Subcutaneous abdominal adipose tissue (tissue), 5 donors: Measurements from ENCODE around the gene CEP72.
"Not testable (repeated sequence)": the region's sequence is repeated elsewhere in the genome, so short reads cannot be mapped to it uniquely, and the experiment has no call there.

Experiments
- H3K27ac ChIP-seq: one replicate; pipeline ENCODE4 v1.7.0; 2013; ENCODE audit warnings: low read depth, mild to moderate bottlenecking, inconsistent platforms, low read length, moderate library complexity
- H3K27me3 ChIP-seq, 5 donors: one replicate each; pipeline ENCODE4 v1.7.0; 2013; ENCODE audit warnings: low read length in 5 of 5, inconsistent platforms in 1 of 5; ENCODE audit not compliant: control insufficient read depth in 5 of 5, insufficient read depth in 4 of 5
- H3K36me3 ChIP-seq, 5 donors: one replicate each; pipeline ENCODE4 v1.7.0; 2013; ENCODE audit warnings: low read length in 5 of 5; ENCODE audit not compliant: control insufficient read depth in 5 of 5, insufficient read depth in 5 of 5
- H3K4me1 ChIP-seq, 5 donors: one replicate each; pipeline ENCODE4 v1.7.0; 2013; ENCODE audit warnings: low read length in 5 of 5, mild to moderate bottlenecking in 3 of 5, moderate library complexity in 1 of 5; ENCODE audit not compliant: control insufficient read depth in 5 of 5, insufficient read depth in 5 of 5
- H3K4me3 ChIP-seq, 5 donors: one replicate each; pipeline ENCODE4 v1.7.0; 2013; ENCODE audit warnings: low read length in 5 of 5, low read depth in 1 of 5
- H3K9ac ChIP-seq, 5 donors: one replicate each; pipeline ENCODE4 v1.7.0; 2013; ENCODE audit warnings: low read length in 5 of 5, mild to moderate bottlenecking in 4 of 5, moderate library complexity in 3 of 5
- H3K9me3 ChIP-seq, 5 donors: one replicate each; pipeline ENCODE4 v1.7.0; 2013; ENCODE audit warnings: low read length in 5 of 5; ENCODE audit not compliant: control insufficient read depth in 5 of 5
- donor health status: healthy.
- donor health status: healthy.
- donor health status: healthy.
- donor health status: healthy.
- donor health status: healthy.

Gene CEP72

GRCh38 chr5:675111-675870 is 63.2 kb downstream of the CEP72 start:
- H3K36me3 ChIP-seq = no peaks in the 10 kb centered on the region
- no peaks in the 10 kb centered on the region for H3K9me3 ChIP-seq
- no peak overlapping the region for H3K27ac ChIP-seq
- peaks cover 4 to 42% (median 38%) of the 10 kb centered on the region in 5 donors for H3K4me1 ChIP-seq
- H3K9ac ChIP-seq = no peak overlapping the region
- peaks cover 0 to 14% (median 0%) of the 10 kb centered on the region in 5 donors for H3K27me3 ChIP-seq
- H3K4me3 ChIP-seq = no peak overlapping the region

- H3K4me1 ChIP-seq = peaks cover 4 to 42% (median 38%) of the 10 kb centered on the region in 5 donors
- H3K9ac ChIP-seq = no peak overlapping the region
- H3K27me3 ChIP-seq = peaks cover 0 to 14% (median 0%) of the 10 kb centered on the region in 5 donors
- no peak overlapping the region for H3K4me3 ChIP-seq
- no peak overlapping the region for H3K27ac ChIP-seq
- no peaks in the 10 kb centered on the region for H3K36me3 ChIP-seq
- H3K9me3 ChIP-seq = no peaks in the 10 kb centered on the region
Observed at GRCh38 chr5:675871-676698, 63.9 kb downstream of the CEP72 start.

DNA sequence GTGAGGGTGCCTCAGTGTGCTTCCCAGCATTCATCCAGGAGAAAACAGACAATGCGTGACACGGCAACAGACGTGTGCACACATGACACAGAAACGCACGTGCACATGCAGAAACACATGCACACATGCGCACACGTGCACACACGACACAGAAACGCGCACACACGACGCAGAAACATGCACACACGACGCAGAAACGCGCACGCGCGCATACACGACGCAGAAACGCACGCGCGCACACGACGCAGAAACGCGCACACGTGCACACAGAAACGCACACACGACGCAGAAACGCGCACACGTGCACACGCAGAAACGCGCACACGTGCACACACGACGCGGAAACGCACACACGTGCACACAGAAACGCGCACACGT is 64.5 kb downstream of the CEP72 start:
- peaks cover 0 to 14% (median 0%) of the 10 kb centered on the region in 5 donors for H3K27me3 ChIP-seq
- no peak overlapping the region for H3K9ac ChIP-seq
- H3K27ac ChIP-seq = no peak overlapping the region
- H3K4me3 ChIP-seq = no peak overlapping the region
- peaks cover 4 to 36% (median 33%) of the 10 kb centered on the region in 5 donors for H3K4me1 ChIP-seq
- H3K36me3 ChIP-seq = no peaks in the 10 kb centered on the region
- H3K9me3 ChIP-seq = no peaks in the 10 kb centered on the region

DNA sequence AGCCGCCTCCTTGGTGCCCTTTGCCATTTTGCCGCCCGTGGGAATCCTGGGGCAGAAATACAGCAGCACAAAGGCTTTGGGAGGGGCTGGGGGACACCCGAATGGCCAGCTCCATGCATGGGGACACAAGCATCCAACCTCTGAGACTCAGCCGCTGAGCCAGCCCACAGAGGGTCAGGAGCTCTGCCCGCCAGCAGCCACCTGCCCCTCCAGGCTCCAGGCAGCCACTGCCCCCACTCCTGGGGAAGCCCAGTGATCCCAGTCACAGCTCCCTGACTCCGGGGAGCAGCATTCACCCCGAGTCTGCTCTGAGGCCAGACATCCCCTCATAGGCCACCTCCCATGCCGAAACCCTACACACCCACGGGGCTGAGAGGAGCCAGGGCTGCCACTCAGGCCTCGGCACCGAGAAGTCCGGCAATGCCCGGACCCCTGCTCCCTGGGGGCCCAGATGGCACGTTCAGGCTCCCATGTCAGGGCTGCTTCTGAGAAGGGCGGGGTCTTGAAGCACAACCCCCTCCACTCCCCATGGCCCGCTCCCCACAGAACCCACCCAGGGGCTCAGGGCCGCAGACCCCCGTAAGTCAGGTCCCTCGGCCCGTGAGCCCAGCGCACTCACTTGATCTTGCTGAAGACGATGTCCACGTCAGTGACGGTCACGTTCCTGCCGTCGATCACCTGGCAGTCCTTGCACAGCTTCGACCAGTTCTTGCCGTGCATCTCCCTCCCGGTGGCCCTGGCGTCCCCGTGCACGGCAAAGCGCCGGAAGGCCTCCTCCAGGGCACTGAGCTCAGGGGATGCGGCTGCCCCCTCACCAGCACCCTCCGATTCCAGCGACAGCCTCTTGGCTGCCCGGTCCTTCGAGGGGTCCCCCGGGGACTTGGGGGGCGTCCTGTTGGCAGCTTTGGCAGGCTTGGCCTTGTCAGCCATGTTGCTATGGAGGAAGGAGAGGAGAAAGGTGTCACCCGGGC is 65.3 kb downstream of the CEP72 start:
- Histone ChIP-seq H3K27ac (no peak overlapping the region), H3K9ac (no peak overlapping the region), H3K4me3 (no peak overlapping the region), H3K36me3 (no peaks in the 10 kb centered on the region), H3K9me3 (no peaks in the 10 kb centered on the region), H3K27me3 (peaks cover 0 to 11% (median 0%) of the 10 kb centered on the region in 5 donors), H3K4me1 (peaks cover 2 to 29% (median 25%) of the 10 kb centered on the region in 5 donors)

DNA sequence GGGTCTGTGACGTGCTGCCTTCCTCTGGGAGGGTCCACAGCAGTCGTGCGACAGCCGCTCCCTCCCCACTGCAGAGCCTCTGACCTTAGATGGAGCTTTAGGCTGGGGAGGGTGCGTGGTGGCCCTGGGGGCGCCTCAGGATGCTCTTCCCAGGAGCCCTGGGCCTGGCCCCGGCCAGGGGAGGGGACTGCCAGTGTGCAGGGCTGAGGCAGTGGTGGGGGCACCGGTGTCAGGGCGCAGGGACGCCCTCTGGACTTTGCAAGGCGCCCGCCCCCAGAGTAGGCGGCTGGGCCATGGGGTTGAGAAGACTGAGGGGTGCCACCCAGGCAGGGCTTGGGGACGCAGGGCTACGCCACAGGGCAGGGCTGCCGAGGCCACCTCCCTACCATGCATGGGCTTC is 66.4 kb downstream of the CEP72 start:
- not testable (repeated sequence) for H3K27me3 ChIP-seq, H3K9me3 ChIP-seq, H3K4me3 ChIP-seq, H3K9ac ChIP-seq, H3K36me3 ChIP-seq, H3K27ac ChIP-seq
- H3K4me1 ChIP-seq = peaks cover 0 to 20% (median 14%) of the 10 kb centered on the region in 5 donors

GRCh38 chr5:679166-679895 is 67.2 kb downstream of the CEP72 start:
- peaks cover 0 to 15% (median 6%) of the 10 kb centered on the region in 5 donors for H3K4me1 ChIP-seq
- not testable (repeated sequence) for H3K27me3 ChIP-seq, H3K27ac ChIP-seq, H3K9me3 ChIP-seq, H3K4me3 ChIP-seq, H3K9ac ChIP-seq, H3K36me3 ChIP-seq

- H3K4me3 ChIP-seq, H3K27me3 ChIP-seq, H3K4me1 ChIP-seq, H3K9me3 ChIP-seq, H3K36me3 ChIP-seq, H3K9ac ChIP-seq, H3K27ac ChIP-seq: not testable (repeated sequence)
Observed at GRCh38 chr5:680118-680795, 68.1 kb downstream of the CEP72 start.

- not testable (repeated sequence) for H3K9ac ChIP-seq, H3K9me3 ChIP-seq, H3K4me3 ChIP-seq, H3K36me3 ChIP-seq, H3K4me1 ChIP-seq, H3K27me3 ChIP-seq, H3K27ac ChIP-seq
Observed at GRCh38 chr5:680836-681235, 68.7 kb downstream of the CEP72 start.
